Measurements from ENCODE around the gene ANKHD1.

ANKHD1 gene

GRCh38 chr5:140357726-140358093, 43.9 kb upstream of the ANKHD1 start:
- ChIA-PET CTCF (interaction anchor here (1.0 to 4.7 kb wide), 7 partner anchors 9 to 364 kb away, joined by 5 to 88 read pairs (median 15); partner anchors contain the start of gene HBEGF), POLR2A (interaction anchor here (1.6 to 1.9 kb wide), 2 partner anchors 11 to 118 kb away, joined by 7 to 11 read pairs; partner anchors contain the start of gene HBEGF)
- no peak overlapping the region for H3K4me3 ChIP-seq (ENCODE audit: low read depth, low read length)
- TF ChIP-seq KLF10 (tag by site-specific recombination; IDR thresholded peaks at IDR 0.05): no peak
- peak; percentile 58; the same call in 1 of the 2 replicates for TF ChIP-seq ZBTB8A (tag by site-specific recombination; IDR thresholded peaks at IDR 0.05)
- no peak for TF ChIP-seq ZNF24 (tag by site-specific recombination; IDR thresholded peaks at IDR 0.05)
- TF ChIP-seq TRIM28 (IDR thresholded peaks at IDR 0.05; ENCODE audit: borderline replicate concordance, low read length): no peak
- no peak for TF ChIP-seq ZNF19 (tag by site-specific recombination; IDR thresholded peaks at IDR 0.05; ENCODE audit: low read depth)
- TF ChIP-seq ZNF112 (tag by site-specific recombination; IDR thresholded peaks at IDR 0.05): no peak
- TF ChIP-seq, protein P1, sequence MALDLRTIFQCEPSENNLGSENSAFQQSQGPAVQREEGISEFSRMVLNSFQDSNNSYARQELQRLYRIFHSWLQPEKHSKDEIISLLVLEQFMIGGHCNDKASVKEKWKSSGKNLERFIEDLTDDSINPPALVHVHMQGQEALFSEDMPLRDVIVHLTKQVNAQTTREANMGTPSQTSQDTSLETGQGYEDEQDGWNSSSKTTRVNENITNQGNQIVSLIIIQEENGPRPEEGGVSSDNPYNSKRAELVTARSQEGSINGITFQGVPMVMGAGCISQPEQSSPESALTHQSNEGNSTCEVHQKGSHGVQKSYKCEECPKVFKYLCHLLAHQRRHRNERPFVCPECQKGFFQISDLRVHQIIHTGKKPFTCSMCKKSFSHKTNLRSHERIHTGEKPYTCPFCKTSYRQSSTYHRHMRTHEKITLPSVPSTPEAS (tag by site-specific recombination; IDR thresholded peaks at IDR 0.05): peak; percentile 73
- no peak for TF ChIP-seq OSR2 (tag by site-specific recombination; IDR thresholded peaks at IDR 0.05)
- no peak for TF ChIP-seq ZNF626 (tag by site-specific recombination; IDR thresholded peaks at IDR 0.05)
- no peak for TF ChIP-seq ZNF48 (tag by site-specific recombination; IDR thresholded peaks at IDR 0.05)
- no peak for TF ChIP-seq ZNF155 (tag by site-specific recombination; IDR thresholded peaks at IDR 0.05)
- no peak for TF ChIP-seq ZNF558 (tag by site-specific recombination; IDR thresholded peaks at IDR 0.05)
- no peak for TF ChIP-seq KLF16 (tag by site-specific recombination; IDR thresholded peaks at IDR 0.05)
- TF ChIP-seq GLI2 (tag by site-specific recombination; IDR thresholded peaks at IDR 0.05; ENCODE audit: borderline replicate concordance, low read depth): no peak
- peak; percentile 89 for TF ChIP-seq CTCF (tag by site-specific recombination; IDR thresholded peaks at IDR 0.05)
- no peak for TF ChIP-seq ZNF274 (IDR thresholded peaks at IDR 0.05; ENCODE audit: low read length)
- TF ChIP-seq ZNF274 (tag by site-specific recombination; IDR thresholded peaks at IDR 0.05; ENCODE audit: borderline replicate concordance): no peak
- no peak for TF ChIP-seq ZNF37A (tag by site-specific recombination; IDR thresholded peaks at IDR 0.05)
- no peak for TF ChIP-seq ZNF843 (tag by site-specific recombination; IDR thresholded peaks at IDR 0.05)
- no peak for TF ChIP-seq ZNF398 (tag by site-specific recombination; IDR thresholded peaks at IDR 0.05)
- TF ChIP-seq ZNF629 (tag by site-specific recombination; IDR thresholded peaks at IDR 0.05): peak; percentile 61
- TF ChIP-seq ZNF830 (tag by site-specific recombination; IDR thresholded peaks at IDR 0.05; ENCODE audit: low read depth): no peak
- peak; percentile 84 for TF ChIP-seq ZEB2 (tag by site-specific recombination; IDR thresholded peaks at IDR 0.05)
- TF ChIP-seq ZNF530 (tag by site-specific recombination; IDR thresholded peaks at IDR 0.05; ENCODE audit: low read depth): no peak
- no peak for TF ChIP-seq ZBTB7A (tag by site-specific recombination; IDR thresholded peaks at IDR 0.05; ENCODE audit: low read depth)
- TF ChIP-seq ZBTB6 (tag by site-specific recombination; IDR thresholded peaks at IDR 0.05): peak; percentile 36; the same call in 1 of the 2 replicates
- TF ChIP-seq, protein P2, sequence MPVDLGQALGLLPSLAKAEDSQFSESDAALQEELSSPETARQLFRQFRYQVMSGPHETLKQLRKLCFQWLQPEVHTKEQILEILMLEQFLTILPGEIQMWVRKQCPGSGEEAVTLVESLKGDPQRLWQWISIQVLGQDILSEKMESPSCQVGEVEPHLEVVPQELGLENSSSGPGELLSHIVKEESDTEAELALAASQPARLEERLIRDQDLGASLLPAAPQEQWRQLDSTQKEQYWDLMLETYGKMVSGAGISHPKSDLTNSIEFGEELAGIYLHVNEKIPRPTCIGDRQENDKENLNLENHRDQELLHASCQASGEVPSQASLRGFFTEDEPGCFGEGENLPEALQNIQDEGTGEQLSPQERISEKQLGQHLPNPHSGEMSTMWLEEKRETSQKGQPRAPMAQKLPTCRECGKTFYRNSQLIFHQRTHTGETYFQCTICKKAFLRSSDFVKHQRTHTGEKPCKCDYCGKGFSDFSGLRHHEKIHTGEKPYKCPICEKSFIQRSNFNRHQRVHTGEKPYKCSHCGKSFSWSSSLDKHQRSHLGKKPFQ (tag by site-specific recombination; IDR thresholded peaks at IDR 0.05): no peak
- no peak for TF ChIP-seq IKZF3 (tag by site-specific recombination; IDR thresholded peaks at IDR 0.05)
- peak; percentile 67; the same call in 1 of the 2 replicates for TF ChIP-seq ZNF239 (tag by site-specific recombination; IDR thresholded peaks at IDR 0.05)
- TF ChIP-seq ZNF121 (tag by site-specific recombination; IDR thresholded peaks at IDR 0.05): no peak
- no peak for TF ChIP-seq ZSCAN5A (tag by site-specific recombination; IDR thresholded peaks at IDR 0.05)
- peak; percentile 77 for TF ChIP-seq ZNF335 (tag by site-specific recombination; conservative IDR thresholded peaks at IDR 0.05)

More at GRCh38 chr5:140357726-140358093, 43.9 kb upstream of the ANKHD1 start:
- Histone ChIP-seq H3K36me3 (ENCODE audit: control insufficient read depth in 2 of 2, insufficient read depth in 1 of 2, low read length in 2 of 2) (no peaks in the 10 kb centered on the region), H3K27ac (ENCODE audit: extremely low read depth, low read depth, low read length) (no peak overlapping the region), H3K4me1 (ENCODE audit: control insufficient read depth, insufficient read depth, low read length) (no peaks in the 10 kb centered on the region), H3K9me3 (ENCODE audit: control insufficient read depth, insufficient read depth, low read depth, low read length) (no peaks in the 10 kb centered on the region)

All from HEK293 (cell line).